ENCODE results near the gene IFTAP.

DNA sequence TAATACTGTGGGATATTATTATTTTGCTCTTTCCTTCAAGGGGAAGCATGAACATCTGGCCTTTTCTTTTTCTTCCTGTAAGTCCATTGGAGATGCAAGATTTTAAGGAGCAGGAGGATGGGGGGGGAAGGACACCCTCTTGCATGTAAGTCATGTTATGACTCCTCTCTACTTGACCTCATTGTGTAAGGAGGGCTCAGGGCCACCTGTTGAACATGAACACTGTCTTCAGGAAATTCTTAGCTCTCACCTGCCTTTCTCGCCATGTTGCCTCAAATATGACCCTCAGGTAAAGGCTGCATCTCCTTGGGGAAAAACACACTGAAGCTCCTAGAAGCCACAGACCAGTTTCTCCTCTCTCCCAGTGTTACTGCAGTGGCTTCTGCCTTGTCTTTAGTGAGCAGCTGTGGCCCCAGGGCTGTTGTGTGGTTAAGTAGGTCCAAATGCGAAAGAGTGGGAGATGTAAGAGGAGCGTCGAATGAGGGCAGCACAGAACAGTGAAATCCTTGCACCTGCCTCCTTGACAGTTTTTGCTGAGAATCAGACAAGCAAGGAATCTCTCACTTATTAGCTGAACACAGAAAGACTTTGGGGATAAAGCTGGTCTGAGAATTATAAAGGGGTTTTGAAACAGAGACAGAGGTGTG is 27.8 kb upstream of the IFTAP start:
- TF ChIP-seq NFIC (IDR thresholded peaks at IDR 0.05; ENCODE audit: borderline replicate concordance), result no peak
- TF ChIP-seq, protein P1, sequence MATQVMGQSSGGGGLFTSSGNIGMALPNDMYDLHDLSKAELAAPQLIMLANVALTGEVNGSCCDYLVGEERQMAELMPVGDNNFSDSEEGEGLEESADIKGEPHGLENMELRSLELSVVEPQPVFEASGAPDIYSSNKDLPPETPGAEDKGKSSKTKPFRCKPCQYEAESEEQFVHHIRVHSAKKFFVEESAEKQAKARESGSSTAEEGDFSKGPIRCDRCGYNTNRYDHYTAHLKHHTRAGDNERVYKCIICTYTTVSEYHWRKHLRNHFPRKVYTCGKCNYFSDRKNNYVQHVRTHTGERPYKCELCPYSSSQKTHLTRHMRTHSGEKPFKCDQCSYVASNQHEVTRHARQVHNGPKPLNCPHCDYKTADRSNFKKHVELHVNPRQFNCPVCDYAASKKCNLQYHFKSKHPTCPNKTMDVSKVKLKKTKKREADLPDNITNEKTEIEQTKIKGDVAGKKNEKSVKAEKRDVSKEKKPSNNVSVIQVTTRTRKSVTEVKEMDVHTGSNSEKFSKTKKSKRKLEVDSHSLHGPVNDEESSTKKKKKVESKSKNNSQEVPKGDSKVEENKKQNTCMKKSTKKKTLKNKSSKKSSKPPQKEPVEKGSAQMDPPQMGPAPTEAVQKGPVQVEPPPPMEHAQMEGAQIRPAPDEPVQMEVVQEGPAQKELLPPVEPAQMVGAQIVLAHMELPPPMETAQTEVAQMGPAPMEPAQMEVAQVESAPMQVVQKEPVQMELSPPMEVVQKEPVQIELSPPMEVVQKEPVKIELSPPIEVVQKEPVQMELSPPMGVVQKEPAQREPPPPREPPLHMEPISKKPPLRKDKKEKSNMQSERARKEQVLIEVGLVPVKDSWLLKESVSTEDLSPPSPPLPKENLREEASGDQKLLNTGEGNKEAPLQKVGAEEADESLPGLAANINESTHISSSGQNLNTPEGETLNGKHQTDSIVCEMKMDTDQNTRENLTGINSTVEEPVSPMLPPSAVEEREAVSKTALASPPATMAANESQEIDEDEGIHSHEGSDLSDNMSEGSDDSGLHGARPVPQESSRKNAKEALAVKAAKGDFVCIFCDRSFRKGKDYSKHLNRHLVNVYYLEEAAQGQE (IDR thresholded peaks at IDR 0.05; ENCODE audit: low read depth, low read length), result no peak
- TF ChIP-seq, protein P2, sequence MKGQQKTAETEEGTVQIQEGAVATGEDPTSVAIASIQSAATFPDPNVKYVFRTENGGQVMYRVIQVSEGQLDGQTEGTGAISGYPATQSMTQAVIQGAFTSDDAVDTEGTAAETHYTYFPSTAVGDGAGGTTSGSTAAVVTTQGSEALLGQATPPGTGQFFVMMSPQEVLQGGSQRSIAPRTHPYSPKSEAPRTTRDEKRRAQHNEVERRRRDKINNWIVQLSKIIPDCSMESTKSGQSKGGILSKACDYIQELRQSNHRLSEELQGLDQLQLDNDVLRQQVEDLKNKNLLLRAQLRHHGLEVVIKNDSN (IDR thresholded peaks at IDR 0.05; ENCODE audit: borderline replicate concordance, low read depth), result no peak
- no peak for TF ChIP-seq SMC3 (IDR thresholded peaks at IDR 0.05; ENCODE audit: low read depth, low read length)
- TF ChIP-seq, protein P3, sequence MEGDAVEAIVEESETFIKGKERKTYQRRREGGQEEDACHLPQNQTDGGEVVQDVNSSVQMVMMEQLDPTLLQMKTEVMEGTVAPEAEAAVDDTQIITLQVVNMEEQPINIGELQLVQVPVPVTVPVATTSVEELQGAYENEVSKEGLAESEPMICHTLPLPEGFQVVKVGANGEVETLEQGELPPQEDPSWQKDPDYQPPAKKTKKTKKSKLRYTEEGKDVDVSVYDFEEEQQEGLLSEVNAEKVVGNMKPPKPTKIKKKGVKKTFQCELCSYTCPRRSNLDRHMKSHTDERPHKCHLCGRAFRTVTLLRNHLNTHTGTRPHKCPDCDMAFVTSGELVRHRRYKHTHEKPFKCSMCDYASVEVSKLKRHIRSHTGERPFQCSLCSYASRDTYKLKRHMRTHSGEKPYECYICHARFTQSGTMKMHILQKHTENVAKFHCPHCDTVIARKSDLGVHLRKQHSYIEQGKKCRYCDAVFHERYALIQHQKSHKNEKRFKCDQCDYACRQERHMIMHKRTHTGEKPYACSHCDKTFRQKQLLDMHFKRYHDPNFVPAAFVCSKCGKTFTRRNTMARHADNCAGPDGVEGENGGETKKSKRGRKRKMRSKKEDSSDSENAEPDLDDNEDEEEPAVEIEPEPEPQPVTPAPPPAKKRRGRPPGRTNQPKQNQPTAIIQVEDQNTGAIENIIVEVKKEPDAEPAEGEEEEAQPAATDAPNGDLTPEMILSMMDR (IDR thresholded peaks at IDR 0.05), result no peak
- TF ChIP-seq, protein P4, sequence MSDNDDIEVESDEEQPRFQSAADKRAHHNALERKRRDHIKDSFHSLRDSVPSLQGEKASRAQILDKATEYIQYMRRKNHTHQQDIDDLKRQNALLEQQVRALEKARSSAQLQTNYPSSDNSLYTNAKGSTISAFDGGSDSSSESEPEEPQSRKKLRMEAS (IDR thresholded peaks at IDR 0.05; ENCODE audit: low read depth), result no peak
- no peak for TF ChIP-seq EZH2phosphoT487 (IDR thresholded peaks at IDR 0.05; ENCODE audit: borderline replicate concordance, low read depth)
- TF ChIP-seq ZBTB33 (IDR thresholded peaks at IDR 0.05; ENCODE audit: borderline replicate concordance, low read depth), result no peak
- no peak for TF ChIP-seq TEAD4 (IDR thresholded peaks at IDR 0.05; ENCODE audit: borderline replicate concordance, insufficient read depth)
- no peak for TF ChIP-seq RCOR1 (IDR thresholded peaks at IDR 0.05; ENCODE audit: low read length)
- TF ChIP-seq TAF1 (IDR thresholded peaks at IDR 0.05; ENCODE audit: borderline replicate concordance, low read depth, low read length), result no peak
- no peak for TF ChIP-seq POLR2AphosphoS5 (IDR thresholded peaks at IDR 0.05; ENCODE audit: low read depth, low read length)

Measured in SK-N-SH (cell line).